HepG2 (cell line): ENCODE data around the gene TNP2. TPM values are rescaled to one million over a fixed set of nuclear protein-coding genes. Genes with fewer than 3 reads are reported as not detected.
A peak's percentile ranks its signal among the peaks of the same experiment; 100 is the strongest.

ENCODE experiments used
- BRCA1 ChIP-seq: sonication (generic); formaldehyde crosslinking; IDR thresholded peaks from 2 replicates; pipeline ENCODE4 v1.4.0; 2020; ENCODE audit warnings: missing genetic modification reagents
- DNMT3B ChIP-seq: conservative IDR thresholded peaks from 2 replicates; pipeline ENCODE4 v1.6.1; 2016; ENCODE audit warnings: missing biosample characterization, control low read depth
- EHMT2 ChIP-seq: fragments of 200-600 bp; sonication (generic); IDR thresholded peaks from 2 replicates; pipeline ENCODE4 v1.7.0; 2017; ENCODE audit warnings: antibody characterized with exemption, low read depth, low read length, borderline replicate concordance
- KDM5A ChIP-seq: fragments of 200-600 bp; sonication (generic); IDR thresholded peaks from 2 replicates; pipeline ENCODE4 v1.7.0; 2018; ENCODE audit warnings: antibody characterized with exemption, mild to moderate bottlenecking, low read length, borderline replicate concordance
- KLF16 ChIP-seq, 2 experiments: sonication (generic) in 1 of 2; formaldehyde crosslinking in 1 of 2; IDR thresholded peaks; 2 replicates each; pipeline versions ENCODE4 v1.6.1 to v1.8.0; 2016 to 2023; ENCODE audit warnings: missing genetic modification reagents in 2 of 2, missing compliant biosample characterization in 1 of 2
- MBD4 ChIP-seq: IDR thresholded peaks from 2 replicates; pipeline ENCODE4 v1.6.1; 2012; ENCODE audit warnings: low read length, inconsistent platforms, borderline replicate concordance
- POLR2AphosphoS5 ChIP-seq: IDR thresholded peaks from 2 replicates; pipeline ENCODE4 v1.6.1; 2012; ENCODE audit warnings: low read depth, low read length
- POLR2G ChIP-seq: fragments of 200-400 bp; formaldehyde crosslinking; IDR thresholded peaks from 2 replicates; pipeline ENCODE4 v1.6.1; 2018; ENCODE audit warnings: mild to moderate bottlenecking, low read depth, low read length, moderate library complexity
- RNF219 ChIP-seq: sonication (generic); formaldehyde crosslinking; IDR thresholded peaks from 2 replicates; pipeline ENCODE4 v1.5.0; 2020; ENCODE audit warnings: mild to moderate bottlenecking, missing genetic modification reagents
- TFDP1 ChIP-seq: IDR thresholded peaks from 2 replicates; pipeline ENCODE4 v1.6.1; 2016; ENCODE audit warnings: missing compliant biosample characterization, missing genetic modification reagents, borderline replicate concordance
- ZBED4 ChIP-seq: sonication (generic); formaldehyde crosslinking; IDR thresholded peaks from 2 replicates; pipeline ENCODE4 v1.4.0; 2020; ENCODE audit warnings: missing genetic modification reagents, borderline replicate concordance
- ZIK1 ChIP-seq: sonication (generic); formaldehyde crosslinking; IDR thresholded peaks from 2 replicates; pipeline ENCODE4 v1.5.0; 2020; ENCODE audit warnings: mild to moderate bottlenecking, low read depth, missing genetic modification reagents, borderline replicate concordance
- ZNF274 ChIP-seq: sonication (generic); formaldehyde crosslinking; IDR thresholded peaks from 2 replicates; pipeline ENCODE4 v1.5.1; 2020; ENCODE audit warnings: mild to moderate bottlenecking, missing genetic modification reagents
- ZNF501 ChIP-seq: sonication (generic); formaldehyde crosslinking; IDR thresholded peaks from 2 replicates; pipeline ENCODE4 v1.5.1; 2020; ENCODE audit warnings: mild to moderate bottlenecking, moderate library complexity, missing genetic modification reagents
- ZNF644 ChIP-seq: IDR thresholded peaks from 2 replicates; pipeline ENCODE4 v1.6.1; 2016; ENCODE audit warnings: low read depth
- ZNF724P ChIP-seq: sonication (generic); formaldehyde crosslinking; IDR thresholded peaks from 2 replicates; pipeline ENCODE4 v1.8.0; 2022; ENCODE audit warnings: missing genetic modification reagents, borderline replicate concordance
- ZNF747 ChIP-seq: sonication (generic); formaldehyde crosslinking; IDR thresholded peaks from 2 replicates; pipeline ENCODE4 v1.8.1; 2023; ENCODE audit warnings: missing genetic modification reagents, mild to moderate bottlenecking, borderline replicate concordance
- ZNF773 ChIP-seq: sonication (generic); formaldehyde crosslinking; IDR thresholded peaks from 2 replicates; pipeline ENCODE4 v1.4.0; 2020; ENCODE audit warnings: missing genetic modification reagents, borderline replicate concordance
- ZNF839 ChIP-seq: sonication (generic); formaldehyde crosslinking; IDR thresholded peaks from 2 replicates; pipeline ENCODE4 v1.4.0; 2020; ENCODE audit warnings: missing genetic modification reagents, mild to moderate bottlenecking, borderline replicate concordance
- polyA plus RNA-seq, 8 experiments: library from polyadenylated mRNA; depleted of rRNA in 3 of 8; stranded (reverse) in 7 of 8; unstranded in 1 of 8; fragments of >200 nt; fragmentation: Illumina TruSeq in 4 of 8; extraction: Trizol in 4 of 8; gene quantifications; 2 replicates each; pipeline versions ENCODE4 v1.2.1 to v1.2.3, GENCODE V29; 2011 to 2016; ENCODE audit warnings: low read depth in 4 of 8, missing spikeins in 1 of 8, mixed read lengths in 1 of 8; ENCODE audit not compliant: insufficient read depth in 1 of 8
- total RNA-seq, 5 experiments: library from RNA; depleted of rRNA; stranded (reverse); fragments of >200 nt; fragmentation: Illumina TruSeq; extraction: Trizol; gene quantifications; 2 replicates each; pipeline ENCODE4 v1.2.3, GENCODE V29; 2016; ENCODE audit warnings: low read depth in 1 of 5
- TF ChIP-seq, protein P1 (sequence below): sonication (generic); formaldehyde crosslinking; IDR thresholded peaks from 2 replicates; pipeline ENCODE4 v1.8.0; 2022; ENCODE audit warnings: missing genetic modification reagents, mild to moderate bottlenecking, moderate library complexity, borderline replicate concordance

Gene TNP2
- total and polyA plus RNA-seq, 2 of the 13 experiments (the other 11 are each of a cell fraction or from before 2014, with no cell fraction given) = not detected

GRCh38 chr16:11306997-11307638 lies 38.0 kb upstream of the TNP2 start (continued):
- no peak; the same call in 1 of the 2 replicates for TF ChIP-seq TFDP1 (CRISPR knock-in tag)
- TF ChIP-seq, protein P1, sequence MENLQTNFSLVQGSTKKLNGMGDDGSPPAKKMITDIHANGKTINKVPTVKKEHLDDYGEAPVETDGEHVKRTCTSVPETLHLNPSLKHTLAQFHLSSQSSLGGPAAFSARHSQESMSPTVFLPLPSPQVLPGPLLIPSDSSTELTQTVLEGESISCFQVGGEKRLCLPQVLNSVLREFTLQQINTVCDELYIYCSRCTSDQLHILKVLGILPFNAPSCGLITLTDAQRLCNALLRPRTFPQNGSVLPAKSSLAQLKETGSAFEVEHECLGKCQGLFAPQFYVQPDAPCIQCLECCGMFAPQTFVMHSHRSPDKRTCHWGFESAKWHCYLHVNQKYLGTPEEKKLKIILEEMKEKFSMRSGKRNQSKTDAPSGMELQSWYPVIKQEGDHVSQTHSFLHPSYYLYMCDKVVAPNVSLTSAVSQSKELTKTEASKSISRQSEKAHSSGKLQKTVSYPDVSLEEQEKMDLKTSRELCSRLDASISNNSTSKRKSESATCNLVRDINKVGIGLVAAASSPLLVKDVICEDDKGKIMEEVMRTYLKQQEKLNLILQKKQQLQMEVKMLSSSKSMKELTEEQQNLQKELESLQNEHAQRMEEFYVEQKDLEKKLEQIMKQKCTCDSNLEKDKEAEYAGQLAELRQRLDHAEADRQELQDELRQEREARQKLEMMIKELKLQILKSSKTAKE (CRISPR knock-in tag) = 0 out of 2 replicates have a peak, but pooled peaks have one; percentile 32
- no peak for TF ChIP-seq POLR2G
- TF ChIP-seq ZNF773 (CRISPR knock-in tag) = no peak
- no peak for TF ChIP-seq ZNF274
- no peak; the same call in 1 of the 2 replicates for TF ChIP-seq ZNF501 (CRISPR knock-in tag)
- 0 out of 2 replicates have a peak, but pooled peaks have one; percentile 79 for TF ChIP-seq BRCA1
- TF ChIP-seq ZNF724P (CRISPR knock-in tag) = no peak
- peak; percentile 69 for TF ChIP-seq ZBED4 (CRISPR knock-in tag)
- peak; percentile 58; the same call in 1 of the 2 replicates for TF ChIP-seq DNMT3B (CRISPR knock-in tag)
- no peak for TF ChIP-seq ZNF839 (CRISPR knock-in tag)
- TF ChIP-seq KDM5A = no peak
- TF ChIP-seq ZNF747 (CRISPR knock-in tag) = peak; percentile 59; the same call in 1 of the 2 replicates
- TF ChIP-seq ZNF644 (CRISPR knock-in tag) = no peak; the same call in 1 of the 2 replicates
- TF ChIP-seq KLF16 (CRISPR knock-in tag; IDR thresholded peaks at IDR 0.05) = peak in 1 of 2 experiments; percentile 89; a peak in 2 of 4 replicates
- no peak for TF ChIP-seq ZIK1 (CRISPR knock-in tag)
- TF ChIP-seq RNF219 = no peak
- TF ChIP-seq MBD4 = no peak
- TF ChIP-seq EHMT2 = no peak
- no peak for TF ChIP-seq POLR2AphosphoS5
